Coronary artery (tissue), 2 donors: ENCODE measurements around the gene SELENOH.
"Not testable (repeated sequence)": the region's sequence is repeated elsewhere in the genome, so short reads cannot be mapped to it uniquely, and the experiment has no call there.

ENCODE experiments used
- DNase-seq: peaks from one replicate; pipeline ENCODE4 v3.0.0-alpha.2; 2017; ENCODE audit warnings: low spot score
- H3K27ac ChIP-seq, 2 donors: fragments of 200-600 bp; sonication (generic); one replicate each; pipeline ENCODE4 v1.5.1; 2016 to 2019
- H3K4me3 ChIP-seq: fragments of 200-600 bp; sonication (generic); 2 replicates; pipeline ENCODE4 v1.5.1; 2016; ENCODE audit warnings: mild to moderate bottlenecking, moderate library complexity
- CTCF ChIP-seq: fragments of 200-600 bp; sonication (generic); IDR thresholded peaks from one replicate; pipeline ENCODE4 v1.5.1; 2019; ENCODE audit warnings: antibody characterized with exemption

The SELENOH gene

GRCh38 chr11:57741132-57742086 is at the start of gene SELENOH:
Gene SELENOH (plus strand): TSS chr11:57741491. CDS start chr11:57741596, 105 bp downstream.
- H3K27ac ChIP-seq, result peak within 1 kb of the TSS; percentile 93 to 97
- TF ChIP-seq CTCF, result no peak
- peak within 1 kb of the TSS; percentile 83 for H3K4me3 ChIP-seq
- DNase-seq, result peak; percentile 98

GRCh38 chr11:57698843-57699365 is 42.4 kb upstream of the SELENOH start:
- Histone ChIP-seq H3K27ac (no peak overlapping the region), H3K4me3 (no peak overlapping the region)
- TF ChIP-seq CTCF, result no peak
- no peak for DNase-seq

GRCh38 chr11:57699813-57700212 is 41.5 kb upstream of the SELENOH start:
- Histone ChIP-seq H3K27ac (no peak overlapping the region), H3K4me3 (no peak overlapping the region)
- TF ChIP-seq CTCF, result no peak
- no peak for DNase-seq

GRCh38 chr11:57700425-57700824 is 40.9 kb upstream of the SELENOH start:
- Histone ChIP-seq H3K4me3 (no peak overlapping the region), H3K27ac (no peak overlapping the region)
- TF ChIP-seq CTCF, result no peak
- DNase-seq, result no peak

- DNase-seq, result no peak
- no peak overlapping the region for H3K27ac ChIP-seq
Measured at GRCh38 chr11:57703341-57703740, 38.0 kb upstream of the SELENOH start.

GRCh38 chr11:57704932-57705331 is 36.4 kb upstream of the SELENOH start:
- H3K27ac ChIP-seq, result no peak overlapping the region

More at GRCh38 chr11:57703341-57703740, 38.0 kb upstream of the SELENOH start:
- no peak overlapping the region for H3K4me3 ChIP-seq
- TF ChIP-seq CTCF, result no peak

GRCh38 chr11:57705432-57705831 is 35.9 kb upstream of the SELENOH start:
- not testable (repeated sequence) for H3K4me3 ChIP-seq, H3K27ac ChIP-seq, DNase-seq

More at GRCh38 chr11:57704932-57705331, 36.4 kb upstream of the SELENOH start:
- DNase-seq, result no peak
- H3K4me3 ChIP-seq, result no peak overlapping the region
- no peak for TF ChIP-seq CTCF
